HG02642 (cell line): ENCODE measurements around the gene ROR2.

Experiments
- ATAC-seq: cut with Tn5 transposase; IDR thresholded peaks from one replicate; pipeline ENCODE4 v1.9.1; 2021; ENCODE audit warnings: mild to moderate bottlenecking; ENCODE audit not compliant: unreplicated experiment, poor library complexity

Gene ROR2

GRCh38 chr9:91884696-91885687 lies 65.0 kb downstream of the ROR2 start:
- no peak for ATAC-seq

GRCh38 chr9:91884153-91884552 lies 65.9 kb downstream of the ROR2 start:
- ATAC-seq: no peak

- no peak for ATAC-seq
Measured at GRCh38 chr9:91883503-91883902, 66.5 kb downstream of the ROR2 start.

GRCh38 chr9:91882627-91883026 lies 67.4 kb downstream of the ROR2 start:
- ATAC-seq: no peak

GRCh38 chr9:91880378-91880972 lies 69.6 kb downstream of the ROR2 start:
- ATAC-seq: no peak

GRCh38 chr9:91879231-91879630 lies 70.8 kb downstream of the ROR2 start:
- no peak for ATAC-seq

- ATAC-seq: no peak
Measured at GRCh38 chr9:91873637-91874051, 76.4 kb downstream of the ROR2 start.

GRCh38 chr9:91868732-91869391 lies 81.2 kb downstream of the ROR2 start:
- ATAC-seq: no peak

GRCh38 chr9:91867740-91868139 lies 82.3 kb downstream of the ROR2 start:
- ATAC-seq: no peak

GRCh38 chr9:91865041-91865440 lies 85.0 kb downstream of the ROR2 start:
- no peak for ATAC-seq

GRCh38 chr9:91864380-91864779 lies 85.6 kb downstream of the ROR2 start:
- ATAC-seq: no peak

- no peak for ATAC-seq
Measured at GRCh38 chr9:91863469-91863868, 86.6 kb downstream of the ROR2 start.

GRCh38 chr9:91858213-91859030 lies 91.6 kb downstream of the ROR2 start:
- ATAC-seq: no peak

GRCh38 chr9:91857291-91858212 lies 92.5 kb downstream of the ROR2 start:
- ATAC-seq: no peak

GRCh38 chr9:91856419-91856818 lies 93.6 kb downstream of the ROR2 start:
- no peak for ATAC-seq

GRCh38 chr9:91855196-91855595 lies 94.8 kb downstream of the ROR2 start:
- ATAC-seq: no peak

- no peak for ATAC-seq
Measured at GRCh38 chr9:91852801-91853347, 97.2 kb downstream of the ROR2 start.

GRCh38 chr9:91849694-91850093 lies 100.3 kb downstream of the ROR2 start:
- ATAC-seq: no peak

- ATAC-seq: no peak
Measured at GRCh38 chr9:91848146-91848545, 101.9 kb downstream of the ROR2 start.
